Hepatic stellate cell (primary cell): ENCODE data around the gene RNU4-1.

ENCODE experiments used
- DNase-seq: peaks from one replicate; pipeline ENCODE4 v3.0.0; 2011; ENCODE audit warnings: low spot score

Gene RNU4-1

GRCh38 chr12:120290609-120291305, 2.3 kb downstream of the RNU4-1 start:
- no peak for DNase-seq

GRCh38 chr12:120287491-120287890, 5.5 kb downstream of the RNU4-1 start:
- no peak for DNase-seq

- no peak for DNase-seq
Measured at GRCh38 chr12:120286768-120287490, 6.1 kb downstream of the RNU4-1 start.

- DNase-seq = no peak
Measured at GRCh38 chr12:120284381-120284780, 8.7 kb downstream of the RNU4-1 start.

- no peak for DNase-seq
Measured at GRCh38 chr12:120283318-120283717, 9.7 kb downstream of the RNU4-1 start.

- DNase-seq = no peak
Measured at GRCh38 chr12:120278137-120279069, 14.6 kb downstream of the RNU4-1 start.

- no peak for DNase-seq
Measured at GRCh38 chr12:120276734-120277133, 16.3 kb downstream of the RNU4-1 start.

GRCh38 chr12:120267736-120268135, 25.3 kb downstream of the RNU4-1 start:
- DNase-seq = no peak

GRCh38 chr12:120266180-120266870, 26.7 kb downstream of the RNU4-1 start:
- DNase-seq = no peak

- peak; percentile 90 for DNase-seq
Measured at GRCh38 chr12:120265473-120266179, 27.4 kb downstream of the RNU4-1 start, which contains the start of gene PXN. Gene PXN, minus strand, starts transcription at chr12:120265730. Its CDS starts 101 bp downstream, at chr12:120265629.

- DNase-seq = no peak
Measured at GRCh38 chr12:120264904-120265472, 28.0 kb downstream of the RNU4-1 start.

GRCh38 chr12:120264086-120264903, 28.7 kb downstream of the RNU4-1 start:
- no peak for DNase-seq

GRCh38 chr12:120263748-120264085, 29.3 kb downstream of the RNU4-1 start:
- DNase-seq = no peak

- DNase-seq = peak; percentile 68
Measured at GRCh38 chr12:120262852-120263747, 29.9 kb downstream of the RNU4-1 start.

- no peak for DNase-seq
Measured at GRCh38 chr12:120261951-120262851, 30.8 kb downstream of the RNU4-1 start.

- DNase-seq = no peak
Measured at GRCh38 chr12:120260607-120261006, 32.4 kb downstream of the RNU4-1 start.

- no peak for DNase-seq
Measured at GRCh38 chr12:120259418-120260202, 33.4 kb downstream of the RNU4-1 start.
